Adrenal gland (tissue), 5 donors: ENCODE data around the gene FHOD3.

Experiments
- CTCF ChIP-seq, 6 experiments: fragments of 450-650 bp in 4 of 6; fragments of 200-600 bp in 2 of 6; sonication (generic) in 1 of 6; IDR thresholded peaks; 1 replicate in 5 of 6; 2 replicates in 1 of 6; pipeline versions ENCODE4 v1.5.1 to v1.8.0; 2016 to 2021; ENCODE audit warnings: antibody characterized with exemption in 6 of 6, mild to moderate bottlenecking in 2 of 6, moderate library complexity in 1 of 6
- POLR2A ChIP-seq, 2 donors: fragments of 450-650 bp; IDR thresholded peaks; one replicate each; pipeline ENCODE4 v1.6.1; 2017; ENCODE audit warnings: antibody characterized with exemption in 2 of 2, mild to moderate bottlenecking in 2 of 2, moderate library complexity in 1 of 2
- donor health status: DM: no; HTN: no; CAD: no.

DNA sequence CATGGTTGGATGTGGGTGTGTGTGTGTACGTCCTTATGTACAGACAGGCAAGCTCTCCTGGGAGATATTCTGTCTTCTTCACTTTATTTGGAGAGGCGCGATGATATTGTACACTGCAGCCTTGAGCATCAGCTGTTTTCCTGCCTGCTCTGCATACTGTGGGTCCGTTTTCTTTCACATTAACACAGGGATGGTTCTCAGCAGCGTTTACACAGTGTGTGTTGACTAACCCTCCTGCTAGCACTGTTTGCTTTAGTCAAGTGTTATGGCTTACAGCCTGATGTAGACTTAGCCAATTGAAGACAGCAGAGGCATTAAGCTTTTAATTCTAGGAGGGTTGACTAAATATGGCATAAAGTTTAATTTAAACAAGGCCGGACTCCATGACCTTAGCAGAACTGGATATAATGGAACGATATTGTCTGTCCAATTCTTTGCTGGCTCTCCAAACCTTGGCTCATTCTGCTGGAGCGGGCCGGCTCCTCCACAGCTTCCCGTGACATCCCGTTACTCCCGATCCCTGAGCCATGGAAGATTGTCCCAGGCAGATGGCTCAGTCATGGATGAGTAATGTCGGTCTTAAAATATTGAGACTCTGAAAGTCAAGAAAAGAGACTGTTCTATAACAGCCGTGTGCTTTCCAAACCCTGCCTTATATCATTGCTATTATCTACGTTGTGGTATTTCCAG is 396.6 kb downstream of the FHOD3 start:
- TF ChIP-seq CTCF (IDR thresholded peaks at IDR 0.05) (no peak), POLR2A (IDR thresholded peaks at IDR 0.05) (no peak)
